ENCODE data around the gene TTLL5.

The TTLL5 gene

GRCh38 chr14:75979071-75979571, 318.1 kb downstream of the TTLL5 start:
- Histone ChIP-seq H3K27ac (replicated peaks) (no peak overlapping the region), H3K4me3 (replicated peaks; ENCODE audit: insufficient read depth, low read length) (no peak overlapping the region), H3K27me3 (ENCODE audit: insufficient read depth, poor library complexity, severe bottlenecking) (no peaks in the 10 kb centered on the region)
- no peak for TF ChIP-seq CTCF (IDR thresholded peaks at IDR 0.05; ENCODE audit: insufficient read depth, low read length)
- no peak for TF ChIP-seq REST (IDR thresholded peaks at IDR 0.05; ENCODE audit: insufficient replicate concordance, low read depth)
- TF ChIP-seq POLR2AphosphoS5 (IDR thresholded peaks at IDR 0.05; ENCODE audit: low read depth): no peak
- no peak for TF ChIP-seq SPI1 (IDR thresholded peaks at IDR 0.05; ENCODE audit: borderline replicate concordance, low read depth)
- no peak for TF ChIP-seq GABPA (IDR thresholded peaks at IDR 0.05; ENCODE audit: low read depth)
- DNase-seq (ENCODE audit: low read depth in 1 of 2, low spot score in 1 of 2): peak in 1 of 2 experiments; percentile 2

- Histone ChIP-seq H3K27me3 (ENCODE audit: insufficient read depth, poor library complexity, severe bottlenecking) (no peaks in the 10 kb centered on the region), H3K4me3 (replicated peaks; ENCODE audit: insufficient read depth, low read length) (no peak overlapping the region), H3K27ac (replicated peaks) (no peak overlapping the region)
- TF ChIP-seq GABPA (IDR thresholded peaks at IDR 0.05; ENCODE audit: low read depth): no peak
- TF ChIP-seq REST (IDR thresholded peaks at IDR 0.05; ENCODE audit: insufficient replicate concordance, low read depth): no peak
- TF ChIP-seq CTCF (IDR thresholded peaks at IDR 0.05; ENCODE audit: insufficient read depth, low read length): no peak
- no peak for TF ChIP-seq POLR2AphosphoS5 (IDR thresholded peaks at IDR 0.05; ENCODE audit: low read depth)
- TF ChIP-seq SPI1 (IDR thresholded peaks at IDR 0.05; ENCODE audit: borderline replicate concordance, low read depth): no peak
- DNase-seq (ENCODE audit: low read depth in 1 of 2, low spot score in 1 of 2): no peak
Observed at GRCh38 chr14:75979648-75980565, 318.9 kb downstream of the TTLL5 start.

GRCh38 chr14:75980856-75981255, 319.8 kb downstream of the TTLL5 start:
- DNase-seq (ENCODE audit: low read depth in 1 of 2, low spot score in 1 of 2): no peak
- no peak overlapping the region for H3K4me3 ChIP-seq (replicated peaks; ENCODE audit: insufficient read depth, low read length)
- H3K27ac ChIP-seq (replicated peaks): no peak overlapping the region
- TF ChIP-seq GABPA (IDR thresholded peaks at IDR 0.05; ENCODE audit: low read depth) (no peak), CTCF (IDR thresholded peaks at IDR 0.05; ENCODE audit: insufficient read depth, low read length) (no peak), REST (IDR thresholded peaks at IDR 0.05; ENCODE audit: insufficient replicate concordance, low read depth) (no peak), POLR2AphosphoS5 (IDR thresholded peaks at IDR 0.05; ENCODE audit: low read depth) (no peak), SPI1 (IDR thresholded peaks at IDR 0.05; ENCODE audit: borderline replicate concordance, low read depth) (no peak)
- H3K27me3 ChIP-seq (ENCODE audit: insufficient read depth, poor library complexity, severe bottlenecking): no peaks in the 10 kb centered on the region
